IMR-90 (cell line): ENCODE results near the gene B3GALT4. TPM values are rescaled to one million over a fixed set of nuclear protein-coding genes. Genes with fewer than 3 reads are reported as not detected.

Experiments used
- ATAC-seq: fragments of 200-7000 bp; cut with Tn5 transposase; 2 replicates; pipeline ENCODE4 v1.9.1; 2020; ENCODE audit warnings: low read depth, mild to moderate bottlenecking, moderate library complexity
- BruUV-seq: library from RNA; stranded (reverse); fragments of 400-500 nt; replicated peaks from 2 replicates; lab custom pipeline; 2021; lab: Mats Ljungman, UMichigan
- CTCF ChIA-PET: fragments of 300-600 bp; formaldehyde crosslinking; extraction: SDS; loops from one replicate; lab custom pipeline; 2021; ENCODE audit warnings: antibody characterized with exemption; lab: Yijun Ruan, JAX
- POLR2A ChIA-PET: fragments of 300-600 bp; sonication (Branson Sonifier 250); formaldehyde crosslinking; loops from one replicate; lab custom pipeline; 2022; ENCODE audit warnings: antibody characterized with exemption; ENCODE audit not compliant: unreplicated experiment; lab: Charles Lee
- DNase-seq: peaks from one replicate; pipeline ENCODE4 v3.0.0; 2013
- H2AFZ ChIP-seq: replicated peaks from 2 replicates; pipeline ENCODE3; 2013; ENCODE audit warnings: low read length, mild to moderate bottlenecking; ENCODE audit not compliant: poor library complexity
- H2AK5ac ChIP-seq: 2 replicates; pipeline ENCODE4 v1.6.1; 2013; ENCODE audit warnings: low read depth, low read length, inconsistent platforms
- H2AK9ac ChIP-seq: replicated peaks from 2 replicates; pipeline ENCODE3; 2013; ENCODE audit warnings: mild to moderate bottlenecking, low read depth, low read length, moderate library complexity; ENCODE audit not compliant: poor library complexity
- H2BK120ac ChIP-seq: 2 replicates; pipeline ENCODE4 v1.6.1; 2013; ENCODE audit warnings: low read depth, low read length, inconsistent platforms
- H2BK15ac ChIP-seq: 3 replicates; pipeline ENCODE4 v1.6.1; 2013; ENCODE audit warnings: low read depth, low read length, inconsistent platforms
- H2BK20ac ChIP-seq: 2 replicates; pipeline ENCODE4 v1.6.1; 2013; ENCODE audit warnings: low read depth, mild to moderate bottlenecking, inconsistent platforms, low read length, moderate library complexity
- H2BK5ac ChIP-seq: 2 replicates; pipeline ENCODE4 v1.6.1; 2013; ENCODE audit warnings: mild to moderate bottlenecking, low read depth, low read length, inconsistent platforms; ENCODE audit not compliant: poor library complexity, severe bottlenecking
- H3K14ac ChIP-seq: replicated peaks from 2 replicates; pipeline ENCODE4 v1.6.1; 2013; ENCODE audit warnings: low read depth, low read length, inconsistent platforms
- H3K18ac ChIP-seq: 2 replicates; pipeline ENCODE4 v1.6.1; 2013; ENCODE audit warnings: low read depth, low read length, control low read depth
- H3K23ac ChIP-seq: 2 replicates; pipeline ENCODE4 v1.6.1; 2013; ENCODE audit warnings: low read depth, low read length, inconsistent platforms
- H3K27ac ChIP-seq: 2 replicates; pipeline ENCODE4 v1.5.1; 2013; ENCODE audit warnings: mild to moderate bottlenecking, control low read depth, low read length; ENCODE audit not compliant: insufficient read depth
- H3K27me3 ChIP-seq: 2 replicates; pipeline ENCODE4 v1.6.1; 2013; ENCODE audit warnings: low read length; ENCODE audit not compliant: control insufficient read depth, insufficient read depth
- H3K36me3 ChIP-seq: 2 replicates; pipeline ENCODE4 v1.6.1; 2013; ENCODE audit warnings: low read length, mixed read lengths; ENCODE audit not compliant: control insufficient read depth, insufficient read depth
- H3K4ac ChIP-seq: 2 replicates; pipeline ENCODE4 v1.6.1; 2013; ENCODE audit warnings: low read depth, low read length, inconsistent platforms
- H3K4me1 ChIP-seq: 2 replicates; pipeline ENCODE4 v1.6.1; 2013; ENCODE audit warnings: low read length, mixed read lengths; ENCODE audit not compliant: control insufficient read depth, insufficient read depth
- H3K4me2 ChIP-seq: 2 replicates; pipeline ENCODE4 v1.6.1; 2013; ENCODE audit warnings: low read depth, mild to moderate bottlenecking, control low read depth, low read length, moderate library complexity
- H3K4me3 ChIP-seq: 2 replicates; pipeline ENCODE4 v1.5.1; 2013; ENCODE audit warnings: low read depth, mild to moderate bottlenecking, control low read depth, low read length, moderate library complexity; ENCODE audit not compliant: insufficient read depth
- H3K56ac ChIP-seq: 2 replicates; pipeline ENCODE4 v1.6.1; 2013; ENCODE audit warnings: low read length, inconsistent platforms; ENCODE audit not compliant: insufficient read depth; ENCODE audit errors: extremely low read depth
- H3K79me1 ChIP-seq, 2 experiments: 2 replicates each; pipeline ENCODE4 v1.6.1; 2013; ENCODE audit warnings: low read length in 2 of 2, inconsistent platforms in 1 of 2, low read depth in 1 of 2
- H3K9ac ChIP-seq: 2 replicates; pipeline ENCODE4 v1.6.1; 2013; ENCODE audit warnings: low read depth, low read length, control low read depth
- H3K9me1 ChIP-seq: 2 replicates; pipeline ENCODE4 v1.6.1; 2013; ENCODE audit warnings: low read length, inconsistent platforms; ENCODE audit not compliant: insufficient read depth
- H3K9me3 ChIP-seq: 2 replicates; pipeline ENCODE4 v1.6.1; 2013; ENCODE audit warnings: low read length; ENCODE audit not compliant: control insufficient read depth, insufficient read depth
- H4K20me1 ChIP-seq: 2 replicates; pipeline ENCODE4 v1.6.1; 2013; ENCODE audit warnings: low read length, inconsistent platforms; ENCODE audit not compliant: insufficient read depth
- H4K5ac ChIP-seq: 2 replicates; pipeline ENCODE4 v1.6.1; 2013; ENCODE audit warnings: mild to moderate bottlenecking, low read depth, low read length, control low read depth
- H4K8ac ChIP-seq, 2 experiments: 2 replicates each; pipeline ENCODE4 v1.6.1; 2013; ENCODE audit warnings: low read depth in 2 of 2, low read length in 2 of 2, control low read depth in 1 of 2, inconsistent platforms in 1 of 2
- H4K91ac ChIP-seq: 2 replicates; pipeline ENCODE4 v1.6.1; 2013; ENCODE audit warnings: low read depth, low read length, inconsistent platforms; ENCODE audit not compliant: insufficient read depth
- CHD1 ChIP-seq: IDR thresholded peaks from 2 replicates; pipeline ENCODE4 v1.6.1; 2012; ENCODE audit warnings: low read depth, low read length, improper control_type of control experiment
- FOS ChIP-seq: fragments of 150-350 bp; IDR thresholded peaks from 2 replicates; pipeline ENCODE4 v1.6.1; 2016; ENCODE audit warnings: low read depth, low read length
- MAFK ChIP-seq: IDR thresholded peaks from 2 replicates; pipeline ENCODE4 v1.6.1; 2012; ENCODE audit warnings: low read depth, low read length, improper control_type of control experiment
- MAZ ChIP-seq: IDR thresholded peaks from 2 replicates; pipeline ENCODE4 v1.6.1; 2012; ENCODE audit warnings: low read depth, mild to moderate bottlenecking, low read length, improper control_type of control experiment, moderate library complexity, borderline replicate concordance
- RCOR1 ChIP-seq: IDR thresholded peaks from 2 replicates; pipeline ENCODE4 v1.6.1; 2012; ENCODE audit warnings: mild to moderate bottlenecking, low read length, improper control_type of control experiment; ENCODE audit not compliant: insufficient replicate concordance
- RFX5 ChIP-seq: IDR thresholded peaks from 2 replicates; pipeline ENCODE4 v1.8.0; 2012; ENCODE audit warnings: low read depth, mild to moderate bottlenecking, low read length, moderate library complexity
- WGBS, 2 experiments: methylation state at CpG; one replicate each; pipeline versions ENCODE4 v1.1.5 to v1.1.7; 2013; ENCODE audit warnings: missing lambda C conversion rate in 2 of 2; ENCODE audit not compliant: insufficient read length in 1 of 2; ENCODE audit errors: extremely low coverage in 2 of 2; 5-methylcytosine and 5-hydroxymethylcytosine counted together
- dilution Hi-C: fragments of 300-500 bp; cut with HindIII; formaldehyde crosslinking; loops from one replicate; pipeline ENCODE4 v1.14.3; 2018; ENCODE audit warnings: low sequenced_read_pairs; ENCODE audit not compliant: unreplicated experiment
- in situ Hi-C: fragments of 300-500 bp; cut with MboI; formaldehyde crosslinking; loops from 3 replicates; pipeline ENCODE4 v1.14.3; 2019; ENCODE audit warnings: low sequenced_read_pairs, inconsistent platforms, mixed read lengths
- intact Hi-C: fragments of 100-400 bp; cut with micrococcal nuclease; formaldehyde crosslinking; loops from 2 replicates; pipeline ENCODE4 v1.10.0; 2022
- polyA plus RNA-seq, 3 experiments: library from polyadenylated mRNA; depleted of rRNA; stranded (reverse); fragments of >200 nt; gene quantifications; 2 replicates each; pipeline ENCODE4 v1.2.3, GENCODE V29; 2012; ENCODE audit warnings: low replicate concordance in 1 of 3
- total RNA-seq: library from RNA; depleted of rRNA; stranded (reverse); fragments of >200 nt; gene quantifications from 2 replicates; pipeline ENCODE4 v1.2.3, GENCODE V29; 2012
- TF ChIP-seq, protein P1 (sequence below): fragments of 150-350 bp; IDR thresholded peaks from 2 replicates; pipeline ENCODE4 v1.6.1; 2016; ENCODE audit warnings: low read depth, mild to moderate bottlenecking, low read length, moderate library complexity, borderline replicate concordance

B3GALT4 gene
- total and polyA plus RNA-seq, 2 of the 4 experiments (the other 2 are of a cell fraction): 0.70 to 0.72 TPM

GRCh38 chr6:33318426-33319073 is 41.6 kb downstream of the B3GALT4 start:
- no peak overlapping the region for H4K5ac ChIP-seq
- peak overlapping the region; percentile 97 for H2BK5ac ChIP-seq
- H2BK20ac ChIP-seq: 0 out of 2 replicates have a peak overlapping the region, but pooled peaks have one; percentile 33
- dilution Hi-C loops: no loop called here
- H3K56ac ChIP-seq: no peak overlapping the region
- H3K27me3 ChIP-seq: no peaks in the 10 kb centered on the region
- peak overlapping the region; percentile 65 for H3K14ac ChIP-seq
- no peak overlapping the region for H3K4me3 ChIP-seq
- ATAC-seq (no peak), DNase-seq (no peak)
- peak overlapping the region; percentile 69 for H3K4me2 ChIP-seq
- H4K8ac ChIP-seq: peak overlapping the region; percentile 16 to 40; a peak in 2 of 4 replicates
- no peak overlapping the region for H2AFZ ChIP-seq
- H4K20me1 ChIP-seq: peaks cover 10% of the 10 kb centered on the region
- no peak overlapping the region; the same call in 1 of the 2 replicates for H4K91ac ChIP-seq
- no peaks in the 10 kb centered on the region for H3K9me3 ChIP-seq
- no CpG with 5 or more reads among the region's 8 CpGs for WGBS, 2 experiments
- peak overlapping the region; percentile 85 for H3K4ac ChIP-seq
- H2BK15ac ChIP-seq: peak overlapping the region; percentile 30; the same call in 1 of the 3 replicates
- peaks cover 28% of the 10 kb centered on the region for H3K36me3 ChIP-seq
- no peak for TF ChIP-seq FOS
- no peak for TF ChIP-seq RCOR1
- TF ChIP-seq RFX5: no peak
- TF ChIP-seq, protein P1, sequence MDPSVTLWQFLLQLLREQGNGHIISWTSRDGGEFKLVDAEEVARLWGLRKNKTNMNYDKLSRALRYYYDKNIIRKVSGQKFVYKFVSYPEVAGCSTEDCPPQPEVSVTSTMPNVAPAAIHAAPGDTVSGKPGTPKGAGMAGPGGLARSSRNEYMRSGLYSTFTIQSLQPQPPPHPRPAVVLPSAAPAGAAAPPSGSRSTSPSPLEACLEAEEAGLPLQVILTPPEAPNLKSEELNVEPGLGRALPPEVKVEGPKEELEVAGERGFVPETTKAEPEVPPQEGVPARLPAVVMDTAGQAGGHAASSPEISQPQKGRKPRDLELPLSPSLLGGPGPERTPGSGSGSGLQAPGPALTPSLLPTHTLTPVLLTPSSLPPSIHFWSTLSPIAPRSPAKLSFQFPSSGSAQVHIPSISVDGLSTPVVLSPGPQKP: no peak
- TF ChIP-seq MAFK: no peak
- TF ChIP-seq CHD1: no peak
- no peak for TF ChIP-seq MAZ
- intact Hi-C loops: no loop called here
- peak overlapping the region; percentile 71; the same call in 1 of the 2 replicates for H3K23ac ChIP-seq
- H3K18ac ChIP-seq: no peak overlapping the region
- no TSS peak for BruUV-seq
- ChIA-PET POLR2A (interaction anchor here (0.6 to 1.5 kb wide), 4 partner anchors 29 to 105 kb away, joined by 3 to 11 read pairs (median 6); partner anchors contain the start of genes PFDN6 and WDR46), CTCF (no interaction called here)
- H2AK5ac ChIP-seq: peak overlapping the region; percentile 96
- H3K9ac ChIP-seq: peak overlapping the region; percentile 47
- peaks cover 23% of the 10 kb centered on the region for H3K9me1 ChIP-seq
- H3K27ac ChIP-seq: peak overlapping the region; percentile 98
- peak overlapping the region; percentile 59 for H2AK9ac ChIP-seq
- in situ Hi-C loops: no loop called here
- H3K4me1 ChIP-seq: peaks cover 35% of the 10 kb centered on the region
- peak overlapping the region; percentile 76; the same call in 1 of the 2 replicates for H2BK120ac ChIP-seq
- H3K79me1 ChIP-seq: peaks cover 34 to 74% of the 10 kb centered on the region in 2 experiments
